ENCODE results near the gene GIGYF2.

- no peak for TF ChIP-seq CTCF (optimal IDR thresholded peaks at IDR 0.05 in 1 of 3, IDR thresholded peaks at IDR 0.05 in 1 of 3, conservative IDR thresholded peaks at IDR 0.05 in 1 of 3; ENCODE audit: extremely low read depth in 1 of 3, insufficient read depth in 2 of 3, low read length in 3 of 3)
- no peak for TF ChIP-seq EZH2 (IDR thresholded peaks at IDR 0.05; ENCODE audit: low read length)
These were observed 74.7 kb downstream of the GIGYF2 start for GRCh38 chr2:232771870-232772269.
